OCI-LY1 (cell line): Measurements from ENCODE around the gene MTMR3.

Source experiments
- EZH2 ChIP-seq: fragments of 200-600 bp; sonication (generic), shearing (Covaris generic); IDR thresholded peaks from 2 replicates; pipeline ENCODE4 v1.8.0; 2017; ENCODE audit warnings: borderline replicate concordance, mixed run types, mild to moderate bottlenecking, antibody characterized with exemption, low read length, moderate library complexity, mixed read lengths
- TF ChIP-seq, protein P1 (sequence below): fragments of 200-600 bp; sonication (generic), shearing (Covaris generic); IDR thresholded peaks from 2 replicates; pipeline ENCODE4 v1.5.1; 2017; ENCODE audit warnings: mild to moderate bottlenecking, antibody characterized with exemption, low read length, moderate library complexity, mixed read lengths

GRCh38 chr22:29912605-29913398 lies 29.8 kb downstream of the MTMR3 start:
- TF ChIP-seq, protein P1, sequence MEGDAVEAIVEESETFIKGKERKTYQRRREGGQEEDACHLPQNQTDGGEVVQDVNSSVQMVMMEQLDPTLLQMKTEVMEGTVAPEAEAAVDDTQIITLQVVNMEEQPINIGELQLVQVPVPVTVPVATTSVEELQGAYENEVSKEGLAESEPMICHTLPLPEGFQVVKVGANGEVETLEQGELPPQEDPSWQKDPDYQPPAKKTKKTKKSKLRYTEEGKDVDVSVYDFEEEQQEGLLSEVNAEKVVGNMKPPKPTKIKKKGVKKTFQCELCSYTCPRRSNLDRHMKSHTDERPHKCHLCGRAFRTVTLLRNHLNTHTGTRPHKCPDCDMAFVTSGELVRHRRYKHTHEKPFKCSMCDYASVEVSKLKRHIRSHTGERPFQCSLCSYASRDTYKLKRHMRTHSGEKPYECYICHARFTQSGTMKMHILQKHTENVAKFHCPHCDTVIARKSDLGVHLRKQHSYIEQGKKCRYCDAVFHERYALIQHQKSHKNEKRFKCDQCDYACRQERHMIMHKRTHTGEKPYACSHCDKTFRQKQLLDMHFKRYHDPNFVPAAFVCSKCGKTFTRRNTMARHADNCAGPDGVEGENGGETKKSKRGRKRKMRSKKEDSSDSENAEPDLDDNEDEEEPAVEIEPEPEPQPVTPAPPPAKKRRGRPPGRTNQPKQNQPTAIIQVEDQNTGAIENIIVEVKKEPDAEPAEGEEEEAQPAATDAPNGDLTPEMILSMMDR = no peak
- no peak for TF ChIP-seq EZH2
